GM15510 (cell line): ENCODE results near the gene ARHGEF12.

Experiments used
- POLR2A ChIP-seq: IDR thresholded peaks from 3 replicates; pipeline ENCODE4 v1.6.1; 2011; ENCODE audit warnings: borderline replicate concordance; ENCODE audit not compliant: insufficient read length; ENCODE audit errors: extremely low read depth

ARHGEF12 gene

DNA sequence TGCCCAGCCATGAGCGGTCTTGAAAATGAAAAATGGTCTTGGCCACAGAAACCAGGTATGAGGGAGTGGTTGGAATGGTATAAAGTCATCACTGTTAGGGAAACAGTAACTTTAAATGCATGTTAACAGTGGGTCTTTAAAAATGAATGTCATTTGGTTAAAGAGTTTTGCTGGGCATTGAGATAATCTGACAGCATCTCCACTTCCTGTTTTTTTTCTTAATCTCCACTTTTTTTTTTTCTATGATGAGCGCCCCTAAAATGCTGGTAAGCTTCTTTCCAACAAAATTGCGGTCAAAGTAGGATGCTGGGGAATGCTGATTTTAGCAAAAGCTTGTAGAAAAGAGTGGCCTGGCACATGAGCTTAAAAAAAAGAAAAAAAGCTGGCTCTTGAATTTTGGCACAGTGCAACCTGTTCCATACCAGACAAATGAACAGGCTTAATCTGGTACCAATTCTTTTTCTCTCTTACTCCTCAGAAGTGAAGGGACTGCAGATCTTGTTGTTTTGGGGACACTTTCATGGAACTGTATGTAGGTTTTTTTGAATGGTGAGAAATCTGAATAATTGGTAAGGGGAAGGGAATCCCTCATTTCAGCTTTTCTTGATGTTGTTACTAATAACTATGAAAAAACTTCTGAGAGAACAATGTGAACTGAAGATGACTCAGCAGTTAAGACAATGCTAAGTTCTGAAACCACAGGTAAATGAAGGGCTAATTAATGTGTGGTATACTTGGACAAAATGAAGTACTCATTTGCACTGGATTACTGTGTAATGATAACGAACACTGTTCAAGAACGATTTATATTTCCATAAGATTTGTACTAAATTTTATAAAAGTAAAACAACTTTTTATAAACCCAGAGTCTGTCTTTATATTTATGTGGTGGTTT lies 3.1 kb upstream of the ARHGEF12 start:
- TF ChIP-seq POLR2A, result no peak

DNA sequence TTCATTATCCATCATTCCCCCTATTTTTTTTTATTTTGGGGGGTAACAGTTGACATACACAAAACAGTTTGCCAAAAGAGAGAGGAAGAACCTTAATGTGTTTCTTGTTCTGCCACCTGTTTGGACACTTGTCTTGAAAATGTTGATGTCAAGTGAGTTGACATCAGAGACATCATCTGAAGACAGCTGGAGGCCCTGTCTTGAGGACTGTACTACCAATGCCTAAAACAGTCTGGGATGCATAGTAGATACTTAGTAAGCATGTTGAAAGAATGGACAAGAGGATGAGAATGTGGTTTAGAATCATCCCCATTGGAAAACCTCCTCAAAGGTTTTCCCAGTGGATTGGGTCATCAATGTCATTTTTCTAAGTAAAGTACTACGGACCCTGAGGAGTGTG lies 2.4 kb upstream of the ARHGEF12 start:
- TF ChIP-seq POLR2A, result no peak

DNA sequence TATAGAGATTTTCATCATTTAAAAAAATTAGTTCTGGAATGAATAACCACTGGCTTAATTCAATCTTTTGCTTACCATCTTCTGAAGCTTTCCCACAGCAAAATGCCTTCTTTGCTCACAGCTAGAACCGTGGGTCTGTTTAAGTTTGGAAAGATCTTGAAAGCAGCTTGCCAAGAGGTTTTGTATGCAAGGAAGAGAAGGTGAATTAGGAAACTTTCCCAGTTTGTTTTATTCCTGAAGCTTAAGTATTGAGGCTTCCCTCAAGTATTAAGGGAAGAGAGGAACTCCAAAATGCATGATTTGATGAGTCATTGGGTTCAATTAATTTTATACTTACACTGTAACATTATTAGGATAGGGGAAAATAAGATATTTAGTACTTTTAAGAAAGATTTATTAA lies 1.9 kb upstream of the ARHGEF12 start:
- TF ChIP-seq POLR2A, result no peak

- TF ChIP-seq POLR2A, result no peak
Measured at GRCh38 chr11:120334894-120335462, 1.2 kb upstream of the ARHGEF12 start.

DNA sequence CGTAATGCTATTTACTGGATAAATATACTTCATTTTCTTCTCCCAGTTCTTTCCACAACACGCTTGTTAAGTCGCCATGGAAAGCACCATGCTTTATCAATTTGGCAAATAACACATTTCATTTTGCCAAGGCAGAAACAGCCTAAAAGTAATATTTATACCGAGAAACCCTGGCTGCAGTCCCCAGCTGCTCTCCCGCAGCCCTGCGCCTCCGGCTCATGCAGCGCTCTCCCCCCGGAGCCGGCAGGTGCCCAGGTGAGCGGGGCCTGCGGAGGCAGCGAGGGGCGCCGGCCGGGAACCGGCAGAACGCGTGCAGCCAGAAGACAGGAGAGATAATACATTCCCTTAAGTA lies 681 bp upstream of the ARHGEF12 start:
- no peak for TF ChIP-seq POLR2A

DNA sequence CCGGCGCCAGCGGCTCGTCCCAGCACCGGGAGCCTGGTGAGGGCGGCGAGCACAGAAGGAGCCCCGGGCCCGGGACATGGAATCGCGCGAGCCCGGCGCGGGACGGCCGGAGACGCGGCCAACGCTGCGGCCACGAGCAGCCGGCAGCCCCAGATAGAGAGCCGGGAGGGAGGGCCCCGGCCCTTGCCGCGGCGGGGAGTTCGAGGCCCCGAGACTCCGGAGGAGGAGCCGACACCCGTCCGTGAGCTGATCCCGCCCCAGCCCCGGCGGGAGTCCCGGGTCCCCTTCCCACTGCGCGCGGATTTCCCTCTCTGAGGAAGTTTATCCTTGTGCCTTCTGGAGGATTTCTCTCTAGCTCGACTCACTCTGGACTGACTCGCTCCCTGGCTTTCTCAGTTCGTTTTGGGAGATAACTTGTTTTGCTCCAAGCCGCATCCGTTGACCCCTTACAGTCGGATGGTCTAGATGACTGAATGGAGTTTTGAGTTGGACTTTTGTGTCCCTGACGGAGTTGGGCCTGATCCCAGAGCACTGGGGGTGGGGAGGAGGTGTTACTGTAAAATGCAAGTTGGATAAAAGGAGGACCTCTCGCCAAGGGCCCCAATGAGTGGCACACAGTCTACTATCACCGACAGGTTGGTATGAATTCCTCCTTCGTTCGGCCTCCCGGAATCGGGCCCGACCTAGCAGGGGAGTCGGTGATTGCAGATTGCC lies 585 bp downstream of the ARHGEF12 start:
- TF ChIP-seq POLR2A, result no peak

DNA sequence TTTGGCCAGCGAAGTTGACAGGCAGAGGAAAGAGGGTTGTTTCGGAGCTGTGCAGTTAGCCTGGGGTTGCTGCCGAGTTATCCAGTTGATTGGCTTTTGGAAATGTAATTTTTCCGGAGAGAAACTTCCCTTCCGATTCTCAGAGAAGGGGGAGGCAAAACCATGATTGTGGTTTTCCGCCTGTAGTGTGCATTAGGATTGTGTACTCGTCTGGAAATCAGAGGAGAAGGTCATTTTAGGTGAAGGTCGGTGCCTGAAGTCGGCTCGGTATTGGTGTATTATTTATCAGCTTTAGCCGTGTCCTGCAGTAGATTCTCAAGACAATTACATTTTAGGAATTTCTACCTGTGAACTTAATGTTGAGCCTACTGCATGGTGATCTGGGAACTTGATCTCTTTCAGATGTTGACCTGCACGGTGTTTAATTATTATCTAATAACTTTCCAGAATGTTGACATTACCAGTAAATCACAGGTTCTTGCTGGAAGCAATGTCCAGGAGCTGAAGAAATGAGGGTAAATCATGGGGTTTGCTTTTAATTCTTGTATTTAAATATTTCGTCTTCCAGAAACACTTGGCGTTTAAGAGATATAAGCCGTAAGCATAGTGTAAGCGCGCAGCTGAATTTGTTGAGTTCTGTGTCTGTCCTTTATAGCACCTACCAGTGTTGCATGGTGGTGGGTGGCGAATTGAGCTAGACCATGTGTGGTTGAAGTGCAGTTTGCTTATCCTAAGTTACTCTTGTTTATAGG lies 1.3 kb downstream of the ARHGEF12 start:
- TF ChIP-seq POLR2A, result no peak

DNA sequence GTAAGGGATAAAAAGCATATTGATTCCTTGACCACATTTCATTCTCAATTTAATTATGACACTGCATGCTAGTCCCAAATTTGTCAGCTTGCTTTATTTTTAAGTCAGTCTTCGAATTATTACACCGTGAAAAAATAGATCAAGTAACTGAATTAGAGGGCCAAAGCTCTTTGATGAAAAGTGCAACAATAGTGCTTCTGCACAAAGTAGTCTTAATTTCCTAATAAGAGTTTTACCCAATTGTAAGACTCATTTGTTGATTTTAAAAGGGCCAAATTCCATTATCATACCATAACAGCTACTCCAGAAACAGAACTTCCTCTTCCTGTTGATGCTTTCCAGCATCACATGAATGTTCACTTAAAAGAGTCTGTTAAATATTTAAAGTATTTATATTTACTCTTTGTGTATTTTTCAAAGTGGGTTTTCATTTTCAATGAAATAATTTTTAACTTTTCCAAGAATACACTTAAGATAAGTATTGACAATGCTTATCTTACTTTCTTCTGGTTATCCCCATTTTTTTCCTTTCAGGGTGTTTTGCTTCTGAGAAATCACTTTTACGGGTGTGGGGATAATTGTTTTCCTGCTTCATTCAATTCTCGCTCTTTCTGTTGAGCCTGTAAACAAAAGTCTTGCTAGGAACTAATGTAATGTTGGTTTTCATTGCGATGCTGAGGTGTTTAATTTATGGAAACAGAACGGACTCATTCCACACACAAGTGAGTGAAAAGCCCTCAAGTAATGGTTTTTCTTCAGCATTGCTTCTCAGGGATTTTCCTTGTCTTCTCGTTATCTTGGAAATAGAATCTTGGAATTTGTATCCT lies 2.1 kb downstream of the ARHGEF12 start:
- no peak for TF ChIP-seq POLR2A

GRCh38 chr11:120339394-120339890 lies 3.2 kb downstream of the ARHGEF12 start:
- no peak for TF ChIP-seq POLR2A

- TF ChIP-seq POLR2A, result no peak
Measured at GRCh38 chr11:120340529-120340928, 4.3 kb downstream of the ARHGEF12 start.

GRCh38 chr11:120342226-120342625 lies 6.0 kb downstream of the ARHGEF12 start:
- no peak for TF ChIP-seq POLR2A

DNA sequence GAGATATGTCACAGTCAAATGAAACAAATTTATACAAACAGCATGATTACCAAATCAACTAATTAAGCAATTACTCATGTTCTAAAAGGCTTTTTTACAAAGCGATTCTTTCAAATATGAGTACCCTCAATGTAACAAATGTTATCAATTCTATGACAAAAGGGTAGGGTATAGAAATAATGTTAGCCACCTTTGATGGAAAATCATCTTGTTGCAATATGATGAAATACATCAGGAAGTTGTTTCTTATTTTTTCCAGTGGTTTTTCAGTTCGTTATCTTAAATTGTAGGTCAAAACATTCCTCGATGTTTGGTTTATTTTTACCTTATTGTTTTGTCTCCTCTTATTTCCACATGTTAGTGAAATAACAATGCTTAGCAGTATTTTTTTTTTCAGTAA lies 6.5 kb downstream of the ARHGEF12 start:
- TF ChIP-seq POLR2A, result no peak

- no peak for TF ChIP-seq POLR2A
Measured at GRCh38 chr11:120343429-120343828, 7.2 kb downstream of the ARHGEF12 start.

GRCh38 chr11:120344302-120345004 lies 8.2 kb downstream of the ARHGEF12 start:
- TF ChIP-seq POLR2A, result no peak

GRCh38 chr11:120346233-120346632 lies 10.0 kb downstream of the ARHGEF12 start:
- no peak for TF ChIP-seq POLR2A
